Keratinocyte (primary cell): Measurements from ENCODE around the gene MAPK4.

Source experiments
- EZH2 ChIP-seq: IDR thresholded peaks from one replicate; pipeline ENCODE4 v1.6.1; 2012; ENCODE audit warnings: inconsistent platforms, mild to moderate bottlenecking, low read length, moderate library complexity
- TF ChIP-seq, protein P1 (sequence below), 3 experiments: IDR thresholded peaks in 1 of 3; conservative IDR thresholded peaks in 1 of 3; optimal IDR thresholded peaks in 1 of 3; 2 replicates in 2 of 3; 3 replicates in 1 of 3; pipeline versions ENCODE3 to v1.5.1; 2011; ENCODE audit warnings: low read length in 3 of 3, mild to moderate bottlenecking in 3 of 3, moderate library complexity in 2 of 3, control low read depth in 1 of 3, inconsistent platforms in 1 of 3; ENCODE audit not compliant: insufficient read depth in 2 of 3; ENCODE audit errors: extremely low read depth in 1 of 3

DNA sequence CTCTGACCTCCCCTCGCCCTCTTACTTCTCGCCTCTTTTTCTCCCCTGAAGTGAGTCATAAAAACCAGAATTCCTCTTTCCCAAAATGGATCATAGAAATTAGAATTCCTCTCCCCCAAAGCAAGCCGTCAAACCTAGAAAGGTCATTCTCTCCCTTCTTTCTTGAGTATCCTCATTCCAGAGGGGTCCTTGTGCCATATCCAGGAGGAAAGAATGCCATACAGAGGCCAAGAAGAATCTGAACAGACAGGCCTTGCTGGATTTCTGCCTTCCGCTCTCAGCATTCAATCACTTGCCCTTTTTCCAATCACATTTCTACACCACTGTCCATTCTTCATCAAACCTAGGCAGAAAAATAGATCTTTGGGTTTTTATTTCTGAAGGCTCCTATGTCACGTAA, 31.1 kb upstream of the MAPK4 start:
- TF ChIP-seq, protein P1, sequence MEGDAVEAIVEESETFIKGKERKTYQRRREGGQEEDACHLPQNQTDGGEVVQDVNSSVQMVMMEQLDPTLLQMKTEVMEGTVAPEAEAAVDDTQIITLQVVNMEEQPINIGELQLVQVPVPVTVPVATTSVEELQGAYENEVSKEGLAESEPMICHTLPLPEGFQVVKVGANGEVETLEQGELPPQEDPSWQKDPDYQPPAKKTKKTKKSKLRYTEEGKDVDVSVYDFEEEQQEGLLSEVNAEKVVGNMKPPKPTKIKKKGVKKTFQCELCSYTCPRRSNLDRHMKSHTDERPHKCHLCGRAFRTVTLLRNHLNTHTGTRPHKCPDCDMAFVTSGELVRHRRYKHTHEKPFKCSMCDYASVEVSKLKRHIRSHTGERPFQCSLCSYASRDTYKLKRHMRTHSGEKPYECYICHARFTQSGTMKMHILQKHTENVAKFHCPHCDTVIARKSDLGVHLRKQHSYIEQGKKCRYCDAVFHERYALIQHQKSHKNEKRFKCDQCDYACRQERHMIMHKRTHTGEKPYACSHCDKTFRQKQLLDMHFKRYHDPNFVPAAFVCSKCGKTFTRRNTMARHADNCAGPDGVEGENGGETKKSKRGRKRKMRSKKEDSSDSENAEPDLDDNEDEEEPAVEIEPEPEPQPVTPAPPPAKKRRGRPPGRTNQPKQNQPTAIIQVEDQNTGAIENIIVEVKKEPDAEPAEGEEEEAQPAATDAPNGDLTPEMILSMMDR (optimal IDR thresholded peaks at IDR 0.05 in 1 of 3, IDR thresholded peaks at IDR 0.05 in 1 of 3, conservative IDR thresholded peaks at IDR 0.05 in 1 of 3; ENCODE audit: extremely low read depth in 1 of 3, insufficient read depth in 2 of 3, low read length in 3 of 3) = no peak
- TF ChIP-seq EZH2 = no peak
